ENCODE measurements around the gene ZNF880.

DNA sequence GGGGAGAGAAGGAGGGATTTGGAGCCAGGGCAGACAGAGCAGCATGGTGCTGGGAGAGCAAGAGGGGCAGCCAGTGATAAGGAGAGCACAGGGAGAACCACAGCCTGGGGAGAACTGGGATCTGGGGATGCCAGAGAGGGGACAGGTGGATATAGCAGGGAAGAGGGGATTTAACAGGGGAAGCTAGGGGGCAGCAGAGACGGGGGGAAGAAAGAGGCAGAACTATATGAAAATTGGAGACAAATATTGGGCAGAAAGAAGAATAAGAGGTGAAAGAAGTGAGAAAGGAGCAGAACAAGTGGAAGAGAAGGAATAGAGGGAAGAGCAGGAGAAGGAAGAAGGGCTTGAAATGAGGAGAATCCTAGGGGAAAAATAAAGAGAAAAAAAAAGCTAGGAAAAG, 21.4 kb downstream of the ZNF880 start:
- TF ChIP-seq, protein P1, sequence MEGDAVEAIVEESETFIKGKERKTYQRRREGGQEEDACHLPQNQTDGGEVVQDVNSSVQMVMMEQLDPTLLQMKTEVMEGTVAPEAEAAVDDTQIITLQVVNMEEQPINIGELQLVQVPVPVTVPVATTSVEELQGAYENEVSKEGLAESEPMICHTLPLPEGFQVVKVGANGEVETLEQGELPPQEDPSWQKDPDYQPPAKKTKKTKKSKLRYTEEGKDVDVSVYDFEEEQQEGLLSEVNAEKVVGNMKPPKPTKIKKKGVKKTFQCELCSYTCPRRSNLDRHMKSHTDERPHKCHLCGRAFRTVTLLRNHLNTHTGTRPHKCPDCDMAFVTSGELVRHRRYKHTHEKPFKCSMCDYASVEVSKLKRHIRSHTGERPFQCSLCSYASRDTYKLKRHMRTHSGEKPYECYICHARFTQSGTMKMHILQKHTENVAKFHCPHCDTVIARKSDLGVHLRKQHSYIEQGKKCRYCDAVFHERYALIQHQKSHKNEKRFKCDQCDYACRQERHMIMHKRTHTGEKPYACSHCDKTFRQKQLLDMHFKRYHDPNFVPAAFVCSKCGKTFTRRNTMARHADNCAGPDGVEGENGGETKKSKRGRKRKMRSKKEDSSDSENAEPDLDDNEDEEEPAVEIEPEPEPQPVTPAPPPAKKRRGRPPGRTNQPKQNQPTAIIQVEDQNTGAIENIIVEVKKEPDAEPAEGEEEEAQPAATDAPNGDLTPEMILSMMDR (IDR thresholded peaks at IDR 0.05; ENCODE audit: insufficient read depth, low read length, poor library complexity, severe bottlenecking), result peak; percentile 13
- no peak for TF ChIP-seq EZH2phosphoT487 (conservative IDR thresholded peaks at IDR 0.05; ENCODE audit: low read length)
